DOHH2 (cell line): Measurements from ENCODE around the gene LRRC2.

ENCODE experiments used
- CTCF ChIP-seq: fragments of 200-600 bp; sonication (generic); IDR thresholded peaks from one replicate; pipeline ENCODE4 v1.5.1; 2014; ENCODE audit warnings: antibody characterized with exemption, mild to moderate bottlenecking, low read depth, low read length; ENCODE audit not compliant: poor library complexity, severe bottlenecking
- EZH2phosphoT487 ChIP-seq: fragments of 200-600 bp; sonication (generic); IDR thresholded peaks from 2 replicates; pipeline ENCODE4 v1.6.1; 2017; ENCODE audit warnings: borderline replicate concordance, mild to moderate bottlenecking, antibody characterized with exemption, low read length, moderate library complexity, mixed read lengths

- TF ChIP-seq CTCF (no peak), EZH2phosphoT487 (no peak)
These were observed 13.6 kb downstream of the LRRC2 start for GRCh38 chr3:46552538-46552937.
